A673 (cell line): ENCODE data around the gene MAN1C1.

Source experiments
- CTCF ChIP-seq: fragments of 300-800, 200-600 bp; sonication (generic); conservative IDR thresholded peaks from 2 replicates; pipeline ENCODE4 v1.5.1; 2017; ENCODE audit warnings: low read depth, mild to moderate bottlenecking, antibody characterized with exemption, low read length, moderate library complexity, mixed read lengths
- EZH2 ChIP-seq: fragments of 200-600 bp; sonication (generic); IDR thresholded peaks from 2 replicates; pipeline ENCODE4 v1.6.1; 2017; ENCODE audit warnings: borderline replicate concordance, low read depth, mild to moderate bottlenecking, mixed read lengths, antibody characterized with exemption, low read length; ENCODE audit not compliant: poor library complexity, severe bottlenecking

- TF ChIP-seq CTCF (no peak), EZH2 (no peak)
These were observed 33.1 kb downstream of the MAN1C1 start for GRCh38 chr1:25649505-25650288.
